Stimulated activated CD8-positive, alpha-beta memory T cell treated with anti-CD3 and anti-CD28 coated beads, Interleukin-12 subunit alpha, Interleukin-12 subunit beta, amount 100 ng/mL, for 24 hours (primary cell): ENCODE results near the gene PLCL2.
"Not testable (repeated sequence)": the region's sequence is repeated elsewhere in the genome, so short reads cannot be mapped to it uniquely, and the experiment has no call there.

Experiments used
- DNase-seq: peaks from one replicate; pipeline ENCODE4 v3.0.0-alpha.2; 2020; ENCODE audit errors: extremely low read depth

Gene PLCL2

DNA sequence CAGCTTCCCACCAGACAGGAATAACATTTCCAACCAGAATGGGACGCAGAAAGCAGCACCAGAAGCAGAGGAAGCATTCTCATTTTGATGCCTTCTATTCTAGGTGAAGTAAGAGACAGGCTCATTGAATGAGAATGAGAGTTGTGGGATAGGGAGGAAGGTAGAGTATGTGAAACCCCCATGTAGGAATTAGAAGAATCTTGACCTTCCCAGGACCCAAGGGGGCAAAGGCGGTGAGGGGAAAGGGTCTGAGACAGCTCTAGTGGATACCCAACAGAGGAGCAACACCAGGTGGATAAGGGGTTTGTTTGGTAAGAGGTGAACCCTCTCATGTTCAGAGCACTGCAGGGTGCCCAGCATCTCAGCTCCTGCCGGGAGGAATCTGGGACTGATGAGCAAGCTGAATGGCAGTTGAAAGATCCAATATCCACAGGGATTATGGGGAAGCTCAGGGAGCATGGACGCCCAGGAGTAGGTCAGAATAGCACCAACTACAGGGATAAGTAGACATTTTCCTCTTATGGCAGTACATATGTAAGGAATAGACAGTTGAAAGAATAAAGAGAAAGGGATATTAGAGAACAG lies 77.0 kb downstream of the PLCL2 start:
- no peak for DNase-seq

DNA sequence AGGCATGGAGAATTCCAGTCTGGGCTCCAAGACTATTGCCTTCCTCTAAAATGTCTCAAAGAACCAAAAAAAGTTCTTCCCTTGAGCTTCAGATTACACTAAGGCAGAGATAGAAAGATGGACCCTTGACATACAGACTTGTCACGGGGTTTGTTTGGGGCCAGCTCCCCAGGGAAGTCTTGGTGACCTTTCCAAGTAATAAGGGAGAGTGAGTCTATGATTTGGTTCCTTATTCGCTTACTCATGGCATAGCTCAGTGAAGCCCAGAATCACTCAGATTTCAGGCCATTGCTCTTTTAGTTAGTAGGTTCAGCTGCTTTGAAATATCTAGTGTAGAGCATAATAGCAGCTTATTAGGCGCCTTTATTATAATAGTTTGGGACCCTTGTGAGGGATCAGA lies 90.3 kb downstream of the PLCL2 start:
- DNase-seq, result no peak

DNA sequence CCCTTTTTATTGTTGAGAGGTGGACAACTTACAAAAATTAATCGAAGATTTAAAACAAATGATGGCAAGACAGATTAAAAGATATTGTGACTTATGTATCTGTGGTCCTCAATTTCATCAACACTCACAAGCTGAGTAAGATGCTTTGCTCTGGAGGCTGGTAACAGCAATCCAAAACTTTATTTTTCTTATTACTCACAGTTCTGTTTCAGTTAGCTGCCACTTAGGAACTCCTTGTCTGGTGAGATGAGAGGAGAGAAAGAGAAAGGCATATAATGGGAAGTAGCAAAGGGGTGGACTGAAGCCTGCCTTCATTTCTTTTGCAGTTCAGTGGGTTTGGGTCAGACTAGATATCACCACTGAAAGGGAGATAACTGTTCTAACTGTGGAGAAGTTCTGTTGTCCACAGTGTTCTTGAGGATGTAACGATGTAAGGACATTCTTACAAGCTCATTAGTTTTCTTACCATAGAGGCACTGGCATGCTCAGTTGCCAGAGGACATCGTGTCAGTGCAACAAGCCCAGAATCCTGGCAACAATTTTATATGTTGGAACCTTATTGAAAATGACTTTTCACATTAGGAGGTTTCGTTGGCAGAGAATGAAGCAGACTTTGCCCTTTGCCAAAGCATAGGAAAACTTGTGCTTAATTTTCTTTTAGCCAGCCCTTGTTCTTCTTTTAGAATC lies 93.6 kb downstream of the PLCL2 start:
- no peak for DNase-seq

DNA sequence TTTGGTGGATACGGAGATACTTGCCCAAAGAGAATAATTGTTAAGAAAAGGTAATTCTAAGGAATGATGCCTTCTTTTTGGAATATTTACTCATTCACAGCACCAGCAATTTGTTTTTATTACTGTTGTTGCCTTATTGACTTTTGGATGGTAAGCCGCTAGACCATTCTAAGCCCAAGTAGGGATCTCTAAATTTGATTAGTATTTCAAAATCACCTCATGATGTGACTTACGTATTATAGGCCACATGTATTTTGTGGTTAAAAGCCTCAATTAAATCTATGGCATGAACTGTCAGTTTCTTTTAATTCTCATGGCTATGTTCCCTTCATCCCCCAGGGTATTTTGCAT lies 94.1 kb downstream of the PLCL2 start:
- no peak for DNase-seq

DNA sequence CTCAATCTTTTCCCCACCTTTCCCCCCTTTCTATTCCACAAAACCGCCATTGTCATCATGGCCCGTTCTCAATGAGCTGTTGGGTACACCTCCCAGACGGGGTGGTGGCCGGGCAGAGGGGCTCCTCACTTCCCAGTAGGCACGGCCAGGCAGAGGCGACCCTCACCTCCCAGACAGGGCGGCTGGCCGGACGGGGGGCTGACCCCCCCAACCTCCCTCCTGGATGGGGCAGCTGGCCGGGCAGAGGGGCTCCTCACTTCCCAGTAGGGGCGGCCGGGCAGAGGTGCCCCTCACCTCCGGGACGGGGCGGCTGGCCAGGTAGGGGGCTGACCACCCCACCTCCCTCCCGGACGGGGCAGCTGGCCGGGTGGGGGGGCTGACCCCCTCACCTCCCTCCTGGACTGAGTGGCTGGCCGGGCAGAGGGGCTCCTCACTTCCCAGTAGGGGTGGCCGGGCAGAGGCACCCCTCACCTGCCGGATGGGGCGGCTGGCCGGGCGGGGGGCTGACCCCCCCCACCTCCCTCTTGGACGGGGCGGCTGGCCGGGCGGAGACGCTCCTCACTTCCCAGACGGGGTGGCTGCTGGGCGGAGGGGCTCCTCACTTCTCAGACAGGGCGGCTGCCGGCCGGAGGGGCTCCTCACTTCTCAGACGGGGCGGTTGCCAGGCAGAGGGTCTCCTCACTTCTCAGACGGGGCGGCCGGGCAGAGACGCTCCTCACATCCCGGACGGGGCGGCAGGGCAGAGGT lies 95.2 kb downstream of the PLCL2 start:
- not testable (repeated sequence) for DNase-seq

DNA sequence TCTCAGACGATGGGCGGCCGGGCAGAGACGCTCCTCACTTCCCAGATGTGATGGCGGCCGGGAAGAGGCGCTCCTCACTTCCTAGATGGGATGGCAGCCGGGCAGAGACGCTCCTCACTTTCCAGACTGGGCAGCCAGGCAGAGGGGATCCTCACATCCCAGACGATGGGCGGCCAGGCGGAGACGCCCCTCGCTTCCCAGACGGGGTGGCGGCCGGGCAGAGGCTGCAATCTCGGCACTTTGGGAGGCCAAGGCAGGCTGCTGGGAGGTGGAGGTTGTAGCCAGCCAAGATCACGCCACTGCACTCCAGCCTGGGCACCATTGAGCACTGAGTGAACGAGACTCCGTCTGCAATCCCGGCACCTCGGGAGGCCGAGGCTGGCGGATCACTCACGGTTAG lies 95.8 kb downstream of the PLCL2 start:
- DNase-seq, result not testable (repeated sequence)

DNA sequence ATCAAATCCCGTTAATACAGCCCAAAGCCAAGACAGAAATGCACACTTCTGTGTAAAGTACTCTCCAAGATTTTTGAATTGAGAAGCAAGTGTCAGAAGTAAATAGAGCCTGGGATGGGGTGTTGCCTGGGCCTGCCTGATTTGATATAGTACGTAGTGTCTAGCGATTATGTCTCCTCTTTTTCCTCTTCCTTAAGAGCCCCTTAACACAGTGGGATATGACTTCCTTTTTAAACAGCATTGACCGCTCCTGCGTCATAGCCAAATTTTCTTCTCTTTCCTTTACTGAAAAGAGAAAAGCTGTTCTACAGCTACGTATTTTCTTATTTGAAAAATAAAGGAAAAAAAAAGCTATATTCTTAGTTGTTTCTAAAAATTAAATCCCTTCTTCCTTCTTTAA lies 97.7 kb downstream of the PLCL2 start:
- no peak for DNase-seq

DNA sequence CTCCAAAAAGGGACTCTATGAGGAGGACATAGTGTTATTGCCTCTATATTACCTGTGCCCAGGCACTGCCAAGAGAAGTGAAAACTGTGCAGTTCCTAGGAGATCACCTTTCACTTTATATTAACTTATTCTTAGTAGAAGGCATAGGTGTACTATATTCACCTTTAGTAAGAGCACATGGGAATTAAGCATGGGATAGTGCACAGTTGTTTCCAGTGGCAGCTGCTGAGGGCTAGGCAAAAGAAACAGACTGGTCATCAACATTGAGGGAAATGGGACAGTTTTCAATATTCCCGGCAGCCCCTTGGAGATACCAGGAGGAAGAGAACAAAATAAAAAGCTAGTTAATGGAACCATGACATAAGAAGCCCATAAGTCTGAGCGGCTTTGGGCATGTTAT lies 100.9 kb downstream of the PLCL2 start:
- DNase-seq, result no peak

DNA sequence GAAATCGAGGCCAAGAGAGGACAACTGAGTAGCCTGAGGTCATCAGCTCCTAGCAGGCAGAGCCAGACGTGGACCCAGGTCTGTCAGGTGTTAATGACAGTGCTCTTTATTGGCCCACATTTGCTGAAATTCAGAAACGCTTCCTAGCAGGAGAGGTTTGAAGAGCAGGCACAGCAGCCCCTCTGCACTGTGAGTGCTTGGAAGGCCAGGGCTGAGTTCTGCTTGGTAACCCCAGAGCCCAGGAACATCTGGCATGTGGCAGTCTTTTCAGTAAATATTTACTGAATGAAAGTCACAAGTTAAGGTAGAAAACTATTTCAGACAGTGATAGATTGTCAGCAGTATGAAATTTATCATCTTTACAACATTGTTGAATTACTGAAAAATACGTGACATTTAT lies 102.4 kb downstream of the PLCL2 start:
- no peak for DNase-seq

DNA sequence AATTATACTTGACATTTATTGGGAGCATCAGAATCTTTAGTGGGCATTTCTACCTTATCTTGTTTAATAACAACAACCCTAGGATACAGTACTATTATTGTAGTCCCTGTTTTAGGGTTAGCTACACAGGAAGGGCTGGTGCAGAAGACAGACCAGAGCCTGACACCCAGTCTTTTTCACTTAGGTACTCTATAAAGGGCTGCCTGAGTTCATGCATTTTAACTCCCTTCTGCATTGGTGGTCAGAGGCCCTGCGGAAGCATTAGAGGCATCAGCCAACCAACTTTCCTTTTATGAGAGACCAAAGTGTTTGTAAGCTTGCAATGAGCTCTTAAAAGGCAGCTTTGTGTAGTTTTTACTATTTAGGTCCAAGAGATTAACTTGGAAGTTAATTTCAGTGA lies 105.4 kb downstream of the PLCL2 start:
- no peak for DNase-seq

DNA sequence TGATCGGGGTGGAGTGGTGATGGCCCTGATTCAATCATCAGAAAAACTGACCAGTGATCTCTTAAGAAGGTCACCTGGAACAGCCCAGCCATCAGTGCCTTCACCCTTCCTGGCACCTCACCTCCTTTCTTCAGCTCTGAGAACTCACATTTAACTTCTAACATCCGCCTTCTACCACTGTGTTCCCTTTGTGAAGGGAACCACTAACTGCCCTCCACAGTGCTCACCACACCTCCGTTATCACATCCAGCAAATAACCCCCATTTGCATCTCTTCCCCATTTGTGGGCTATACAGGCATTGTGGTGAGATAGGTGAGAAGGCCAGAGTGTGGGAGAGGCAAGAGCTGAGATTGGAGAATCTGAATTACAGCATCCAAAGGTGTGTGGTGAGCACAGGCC lies 107.4 kb downstream of the PLCL2 start:
- no peak for DNase-seq

DNA sequence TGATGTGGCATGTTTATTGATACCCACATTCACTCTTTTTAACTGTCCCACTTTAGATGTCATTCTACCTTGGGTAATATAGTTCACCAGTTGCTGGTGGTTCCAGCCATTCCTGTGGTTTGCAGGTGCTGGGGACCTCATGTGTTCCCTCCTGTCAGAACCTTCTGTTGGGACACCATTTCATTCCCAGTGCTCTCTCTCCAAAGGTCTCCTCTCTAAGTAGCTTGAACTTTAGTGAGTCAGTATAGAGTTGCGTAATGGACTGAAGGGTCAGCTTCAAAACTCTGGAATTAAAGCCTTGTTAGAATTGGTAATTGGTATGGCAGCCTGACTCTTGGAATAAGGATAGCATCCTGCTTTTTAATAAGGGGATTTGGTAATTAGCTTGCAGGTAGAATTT lies 108.5 kb downstream of the PLCL2 start:
- no peak for DNase-seq

DNA sequence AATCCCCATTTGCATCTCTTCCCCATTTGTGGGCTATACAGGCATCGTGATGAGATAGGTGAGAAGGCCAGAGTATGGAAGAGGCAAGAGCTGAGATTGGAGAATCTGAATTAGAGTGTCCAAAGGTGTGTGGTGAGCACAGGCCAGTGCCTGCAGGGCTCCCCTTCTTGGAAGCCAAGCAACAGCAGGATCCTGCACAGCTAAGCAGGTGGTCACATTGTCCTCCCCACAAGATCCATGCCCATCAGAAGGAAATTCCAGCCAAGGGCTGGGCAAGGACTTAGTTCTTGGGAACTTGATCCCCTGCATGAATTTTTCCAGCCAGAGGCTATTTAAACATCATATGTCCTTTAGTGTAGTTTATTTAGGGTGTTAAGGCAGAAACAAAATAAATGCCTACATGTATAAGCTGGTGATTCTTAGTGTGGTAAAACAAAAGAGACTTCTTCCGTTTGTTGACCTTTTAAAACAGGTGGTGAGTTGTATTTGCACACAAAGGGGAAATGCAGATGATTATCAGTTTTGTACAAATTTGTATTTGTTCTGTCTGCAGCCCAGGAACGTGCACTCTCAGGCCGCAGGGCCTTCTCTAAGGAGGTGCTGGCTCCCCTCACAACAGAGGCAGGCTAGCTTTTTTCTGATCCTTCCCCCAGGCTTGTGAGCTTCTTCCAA lies 110.2 kb downstream of the PLCL2 start:
- no peak for DNase-seq

DNA sequence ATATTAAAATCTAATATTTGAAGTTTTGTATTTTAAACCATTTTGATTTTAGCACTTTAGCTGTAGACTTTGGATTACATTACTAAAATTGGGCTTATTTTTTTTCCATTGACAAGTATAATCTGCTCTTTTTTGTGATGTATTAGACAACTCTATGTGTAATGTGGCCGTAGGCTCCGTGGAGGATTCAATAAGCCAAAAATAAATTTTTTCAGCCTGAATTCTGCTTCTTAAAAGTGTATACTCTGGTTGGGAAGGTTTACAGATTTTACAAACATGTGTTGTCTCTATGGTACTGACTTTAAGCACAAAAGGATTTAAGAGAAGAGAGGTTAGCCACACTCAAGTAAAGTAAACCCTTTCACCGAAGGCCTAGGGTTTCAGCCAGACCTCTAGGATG lies 110.8 kb downstream of the PLCL2 start:
- no peak for DNase-seq

DNA sequence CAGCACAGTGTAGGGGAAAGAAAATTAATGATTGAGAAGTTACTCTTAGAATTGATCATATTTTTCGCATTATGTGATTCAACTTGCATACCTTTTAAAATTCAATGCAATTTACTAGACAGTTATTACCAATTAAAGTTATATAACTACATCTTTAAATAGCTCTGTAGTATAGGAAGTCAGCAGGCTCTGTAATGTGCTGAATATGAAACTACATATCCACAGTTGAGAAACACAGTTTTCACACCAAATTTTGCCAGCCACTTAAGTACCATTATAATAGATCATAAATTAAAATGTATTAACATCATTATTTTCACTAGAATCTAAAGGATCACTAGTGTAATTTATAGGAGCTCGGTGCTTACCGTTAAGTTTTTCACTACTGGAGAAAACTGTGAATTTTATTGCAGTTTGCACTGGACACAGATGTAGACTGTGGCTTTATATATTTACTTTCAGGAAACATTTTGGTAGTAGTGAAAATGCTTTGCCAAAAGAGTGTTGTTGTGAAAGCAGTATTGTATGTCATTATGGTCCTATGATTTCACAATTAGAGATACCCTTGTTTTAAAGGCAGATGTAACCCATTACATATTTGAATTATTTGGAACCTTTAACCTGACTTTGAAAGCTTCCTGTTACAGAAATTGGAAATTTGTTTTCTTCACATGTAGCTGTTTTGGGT lies 113.6 kb downstream of the PLCL2 start:
- DNase-seq, result no peak

DNA sequence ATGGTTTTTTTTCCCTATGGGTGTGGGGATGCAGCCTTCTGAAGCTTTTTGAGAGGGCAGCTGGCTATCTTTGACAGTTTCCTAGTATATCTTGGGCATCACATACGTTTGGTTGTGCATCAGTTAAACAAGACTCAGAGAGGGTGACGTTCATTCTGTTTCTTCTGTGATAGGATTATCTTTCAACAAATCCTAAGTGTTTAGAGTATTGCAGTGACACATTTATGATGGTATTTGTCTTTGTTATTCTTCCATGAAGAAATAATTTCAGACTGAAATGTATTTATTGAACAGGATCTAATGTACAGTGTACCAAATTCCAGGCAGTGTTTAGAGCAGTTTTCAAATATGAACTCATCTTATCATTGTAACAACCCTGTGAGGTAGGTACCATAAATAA lies 114.4 kb downstream of the PLCL2 start:
- DNase-seq, result no peak

DNA sequence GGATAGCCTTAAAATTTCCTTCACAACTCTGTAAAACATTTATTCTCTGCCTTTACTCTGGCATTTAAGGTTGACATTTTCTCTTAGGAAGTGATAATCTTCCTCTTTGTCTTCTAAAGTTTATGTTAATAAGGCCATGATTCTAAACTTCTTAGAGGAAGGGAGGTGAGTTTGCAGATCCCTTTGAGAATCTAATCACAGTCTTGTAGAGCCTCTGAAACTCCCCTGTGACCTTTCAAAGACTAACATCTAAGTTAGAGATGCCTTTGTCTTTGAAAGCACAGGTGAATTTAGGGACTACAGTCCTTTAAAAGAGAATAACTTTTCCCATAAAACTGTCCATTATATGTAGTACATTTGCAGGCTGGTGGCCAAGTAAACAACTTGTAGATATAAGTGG lies 115.1 kb downstream of the PLCL2 start:
- no peak for DNase-seq

DNA sequence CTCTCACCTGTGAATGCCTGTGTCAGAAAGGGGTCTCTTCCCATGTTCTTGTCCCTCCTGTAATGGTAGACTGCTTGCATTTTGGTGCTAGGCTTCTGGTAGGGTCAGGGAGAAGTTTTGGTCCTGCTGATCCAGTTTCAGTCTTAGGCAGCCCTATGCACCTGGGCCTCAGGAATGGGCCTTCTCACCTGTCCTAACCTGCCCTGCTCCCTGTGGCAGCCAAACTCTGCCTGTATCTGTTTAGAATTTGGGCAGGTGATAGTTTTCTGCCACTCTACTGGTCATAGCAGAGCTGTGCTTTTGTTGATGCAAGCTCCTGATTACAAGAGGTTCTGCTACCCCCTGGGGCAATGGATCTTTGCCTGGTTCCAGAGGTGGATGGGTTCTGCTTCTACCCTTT lies 118.7 kb downstream of the PLCL2 start:
- no peak for DNase-seq

DNA sequence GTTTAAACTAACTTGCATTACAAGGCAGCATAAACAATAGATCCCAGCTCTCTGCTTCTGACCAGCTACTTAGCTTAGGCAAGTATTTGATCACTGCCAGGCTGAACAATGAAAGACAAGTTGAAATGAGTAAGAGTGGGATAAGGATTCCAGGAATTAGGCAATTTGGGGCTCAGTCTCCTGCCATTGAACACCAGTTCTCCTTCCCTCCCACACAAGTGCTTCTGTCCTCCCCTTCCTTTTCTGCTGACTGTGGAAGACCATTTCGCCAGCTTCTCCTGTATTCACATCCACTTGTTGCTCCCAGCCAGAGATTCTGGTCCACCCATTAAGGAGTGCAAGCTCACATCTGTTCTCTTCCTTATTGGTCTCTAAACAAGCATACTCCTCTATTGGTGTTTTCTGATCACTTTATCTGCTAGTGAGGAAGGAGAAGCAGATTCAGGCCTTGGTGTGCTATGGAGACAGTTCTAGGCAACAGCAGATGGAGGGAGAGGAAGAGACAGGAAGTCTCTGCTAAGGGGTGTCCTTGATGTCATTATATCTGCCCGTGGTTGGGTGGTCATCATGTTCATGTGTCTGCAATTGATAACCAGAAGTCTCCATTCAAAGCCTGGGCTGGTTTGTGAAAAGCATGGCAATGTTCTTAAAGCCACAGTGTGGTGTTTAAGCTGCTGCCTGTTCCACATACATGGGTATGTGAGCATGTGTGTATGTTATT lies 121.5 kb downstream of the PLCL2 start:
- no peak for DNase-seq

DNA sequence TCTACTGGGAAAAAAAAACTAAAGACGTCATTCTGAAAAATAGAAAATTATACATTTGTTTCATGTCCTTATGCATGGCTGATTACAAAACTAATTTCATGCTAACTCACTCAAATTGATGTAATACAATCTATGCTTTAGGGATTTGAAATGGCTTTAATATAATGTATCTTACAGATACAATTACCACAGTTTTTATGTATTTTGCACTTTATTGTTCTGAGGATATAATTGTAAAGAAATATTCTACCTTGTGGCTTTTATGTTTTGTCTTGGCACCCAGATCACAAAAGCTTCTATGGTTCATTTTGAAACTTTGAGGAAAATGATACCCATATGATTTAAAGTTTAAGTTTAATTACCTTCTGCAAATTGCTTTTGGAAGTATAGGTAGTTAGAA lies 122.5 kb downstream of the PLCL2 start:
- no peak for DNase-seq

DNA sequence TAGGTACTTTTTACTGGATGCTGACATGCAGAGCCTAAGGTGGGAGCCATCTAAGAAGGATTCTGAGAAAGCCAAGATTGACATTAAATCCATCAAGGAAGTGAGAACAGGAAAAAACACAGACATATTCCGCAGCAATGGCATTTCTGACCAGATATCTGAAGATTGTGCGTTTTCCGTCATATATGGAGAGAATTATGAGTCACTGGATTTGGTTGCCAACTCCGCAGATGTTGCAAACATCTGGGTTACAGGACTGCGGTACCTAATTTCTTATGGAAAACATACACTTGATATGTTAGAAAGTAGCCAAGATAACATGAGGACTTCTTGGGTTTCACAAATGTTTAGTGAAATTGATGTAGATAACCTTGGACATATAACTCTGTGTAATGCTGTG lies 125.1 kb downstream of the PLCL2 start:
- DNase-seq, result no peak
